HG03175 (cell line): ENCODE results near the gene XIAP.
"Not testable (repeated sequence)": the region's sequence is repeated elsewhere in the genome, so short reads cannot be mapped to it uniquely, and the experiment has no call there.

Experiments
- ATAC-seq: cut with Tn5 transposase; IDR thresholded peaks from one replicate; pipeline ENCODE4 v1.9.1; 2021; ENCODE audit warnings: mild to moderate bottlenecking, moderate library complexity; ENCODE audit not compliant: unreplicated experiment

The XIAP gene

GRCh38 chrX:123873956-123874355 lies 14.1 kb downstream of the XIAP start:
- ATAC-seq, result no peak

- ATAC-seq, result no peak
These were observed 16.3 kb downstream of the XIAP start for GRCh38 chrX:123876177-123876576.

- no peak for ATAC-seq
These were observed 17.0 kb downstream of the XIAP start for GRCh38 chrX:123876844-123877243.

GRCh38 chrX:123878252-123878721 lies 18.4 kb downstream of the XIAP start:
- ATAC-seq, result peak; percentile 85

- ATAC-seq, result no peak
These were observed 21.5 kb downstream of the XIAP start for GRCh38 chrX:123881330-123881729.

GRCh38 chrX:123882391-123882790 lies 22.5 kb downstream of the XIAP start:
- ATAC-seq, result no peak

GRCh38 chrX:123884809-123885408 lies 25.1 kb downstream of the XIAP start:
- no peak for ATAC-seq

GRCh38 chrX:123899701-123900100 lies 39.8 kb downstream of the XIAP start:
- ATAC-seq, result no peak

GRCh38 chrX:123903261-123903660 lies 43.4 kb downstream of the XIAP start:
- not testable (repeated sequence) for ATAC-seq

GRCh38 chrX:123905332-123905731 lies 45.5 kb downstream of the XIAP start:
- ATAC-seq, result no peak

- no peak for ATAC-seq
These were observed 46.9 kb downstream of the XIAP start for GRCh38 chrX:123906557-123907316.

- ATAC-seq, result no peak
These were observed 49.7 kb downstream of the XIAP start for GRCh38 chrX:123909523-123909922.

- ATAC-seq, result no peak
These were observed 57.2 kb downstream of the XIAP start for GRCh38 chrX:123917069-123917468.

GRCh38 chrX:123918106-123918721 lies 58.4 kb downstream of the XIAP start:
- ATAC-seq, result no peak

- ATAC-seq, result no peak
These were observed 60.4 kb downstream of the XIAP start for GRCh38 chrX:123920105-123920785.

GRCh38 chrX:123923211-123923610 lies 63.4 kb downstream of the XIAP start:
- ATAC-seq, result no peak

GRCh38 chrX:123924186-123924585 lies 64.3 kb downstream of the XIAP start:
- ATAC-seq, result no peak

GRCh38 chrX:123927845-123928244 lies 68.0 kb downstream of the XIAP start:
- no peak for ATAC-seq

- not testable (repeated sequence) for ATAC-seq
These were observed 72.2 kb downstream of the XIAP start for GRCh38 chrX:123932055-123932454.

- ATAC-seq, result no peak
These were observed 83.2 kb downstream of the XIAP start for GRCh38 chrX:123943074-123943473.

- ATAC-seq, result no peak
These were observed 83.6 kb downstream of the XIAP start for GRCh38 chrX:123943488-123943887.
